ENCODE data around the gene MYO1A.
A peak's percentile ranks its signal among the peaks of the same experiment; 100 is the strongest.

MYO1A gene

GRCh38 chr12:57088354-57089270, 38.7 kb upstream of the MYO1A start, which contains the start of gene NAB2 (continued):
- no peak for TF ChIP-seq ZNF670 (tag by site-specific recombination; IDR thresholded peaks at IDR 0.05; ENCODE audit: low read depth)
- no peak for TF ChIP-seq HOXC10 (CRISPR knock-in tag; IDR thresholded peaks at IDR 0.05)
- TF ChIP-seq ZNF280D (tag by site-specific recombination; IDR thresholded peaks at IDR 0.05) = no peak
- TF ChIP-seq ZNF530 (tag by site-specific recombination; IDR thresholded peaks at IDR 0.05; ENCODE audit: low read depth) = no peak
- TF ChIP-seq ZNF747 (tag by site-specific recombination; IDR thresholded peaks at IDR 0.05) = no peak
- TF ChIP-seq ZNF155 (tag by site-specific recombination; IDR thresholded peaks at IDR 0.05) = no peak
- TF ChIP-seq ZBTB20 (tag by site-specific recombination; IDR thresholded peaks at IDR 0.05) = no peak; the same call in 1 of the 2 replicates
- TF ChIP-seq ZNF626 (tag by site-specific recombination; IDR thresholded peaks at IDR 0.05) = no peak
- TF ChIP-seq ZNF514 (tag by site-specific recombination; IDR thresholded peaks at IDR 0.05) = no peak
- TF ChIP-seq ZNF585B (tag by site-specific recombination; IDR thresholded peaks at IDR 0.05) = no peak
- TF ChIP-seq ZNF521 (tag by site-specific recombination; IDR thresholded peaks at IDR 0.05) = no peak
- no peak for TF ChIP-seq MEIS1 (CRISPR knock-in tag; IDR thresholded peaks at IDR 0.05; ENCODE audit: borderline replicate concordance)
- TF ChIP-seq ZNF248 (tag by site-specific recombination; IDR thresholded peaks at IDR 0.05) = no peak
- no peak for TF ChIP-seq ZNF274 (IDR thresholded peaks at IDR 0.05; ENCODE audit: low read length)
- no peak for TF ChIP-seq ZNF274 (tag by site-specific recombination; IDR thresholded peaks at IDR 0.05; ENCODE audit: borderline replicate concordance)
- TF ChIP-seq KLF10 (tag by site-specific recombination; IDR thresholded peaks at IDR 0.05) = peak; percentile 81; the same call in 1 of the 2 replicates
- no peak for TF ChIP-seq MZF1 (tag by site-specific recombination; IDR thresholded peaks at IDR 0.05; ENCODE audit: borderline replicate concordance)
- TF ChIP-seq, protein P1, sequence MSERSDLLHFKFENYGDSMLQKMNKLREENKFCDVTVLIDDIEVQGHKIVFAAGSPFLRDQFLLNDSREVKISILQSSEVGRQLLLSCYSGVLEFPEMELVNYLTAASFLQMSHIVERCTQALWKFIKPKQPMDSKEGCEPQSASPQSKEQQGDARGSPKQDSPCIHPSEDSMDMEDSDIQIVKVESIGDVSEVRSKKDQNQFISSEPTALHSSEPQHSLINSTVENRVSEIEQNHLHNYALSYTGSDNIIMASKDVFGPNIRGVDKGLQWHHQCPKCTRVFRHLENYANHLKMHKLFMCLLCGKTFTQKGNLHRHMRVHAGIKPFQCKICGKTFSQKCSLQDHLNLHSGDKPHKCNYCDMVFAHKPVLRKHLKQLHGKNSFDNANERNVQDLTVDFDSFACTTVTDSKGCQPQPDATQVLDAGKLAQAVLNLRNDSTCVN (tag by site-specific recombination; optimal IDR thresholded peaks at IDR 0.05) = peak; percentile 87
- TF ChIP-seq ZNF335 (tag by site-specific recombination; conservative IDR thresholded peaks at IDR 0.05) = peak; percentile 98
- TF ChIP-seq ZNF600 (tag by site-specific recombination; IDR thresholded peaks at IDR 0.05) = peak; percentile 80
- no peak for TF ChIP-seq SCRT2 (tag by site-specific recombination; IDR thresholded peaks at IDR 0.05)
- no peak for TF ChIP-seq TCF7L2 (IDR thresholded peaks at IDR 0.05; ENCODE audit: borderline replicate concordance, low read depth, low read length)
- no peak for TF ChIP-seq YY2 (tag by site-specific recombination; IDR thresholded peaks at IDR 0.05)
- TF ChIP-seq, protein P2, sequence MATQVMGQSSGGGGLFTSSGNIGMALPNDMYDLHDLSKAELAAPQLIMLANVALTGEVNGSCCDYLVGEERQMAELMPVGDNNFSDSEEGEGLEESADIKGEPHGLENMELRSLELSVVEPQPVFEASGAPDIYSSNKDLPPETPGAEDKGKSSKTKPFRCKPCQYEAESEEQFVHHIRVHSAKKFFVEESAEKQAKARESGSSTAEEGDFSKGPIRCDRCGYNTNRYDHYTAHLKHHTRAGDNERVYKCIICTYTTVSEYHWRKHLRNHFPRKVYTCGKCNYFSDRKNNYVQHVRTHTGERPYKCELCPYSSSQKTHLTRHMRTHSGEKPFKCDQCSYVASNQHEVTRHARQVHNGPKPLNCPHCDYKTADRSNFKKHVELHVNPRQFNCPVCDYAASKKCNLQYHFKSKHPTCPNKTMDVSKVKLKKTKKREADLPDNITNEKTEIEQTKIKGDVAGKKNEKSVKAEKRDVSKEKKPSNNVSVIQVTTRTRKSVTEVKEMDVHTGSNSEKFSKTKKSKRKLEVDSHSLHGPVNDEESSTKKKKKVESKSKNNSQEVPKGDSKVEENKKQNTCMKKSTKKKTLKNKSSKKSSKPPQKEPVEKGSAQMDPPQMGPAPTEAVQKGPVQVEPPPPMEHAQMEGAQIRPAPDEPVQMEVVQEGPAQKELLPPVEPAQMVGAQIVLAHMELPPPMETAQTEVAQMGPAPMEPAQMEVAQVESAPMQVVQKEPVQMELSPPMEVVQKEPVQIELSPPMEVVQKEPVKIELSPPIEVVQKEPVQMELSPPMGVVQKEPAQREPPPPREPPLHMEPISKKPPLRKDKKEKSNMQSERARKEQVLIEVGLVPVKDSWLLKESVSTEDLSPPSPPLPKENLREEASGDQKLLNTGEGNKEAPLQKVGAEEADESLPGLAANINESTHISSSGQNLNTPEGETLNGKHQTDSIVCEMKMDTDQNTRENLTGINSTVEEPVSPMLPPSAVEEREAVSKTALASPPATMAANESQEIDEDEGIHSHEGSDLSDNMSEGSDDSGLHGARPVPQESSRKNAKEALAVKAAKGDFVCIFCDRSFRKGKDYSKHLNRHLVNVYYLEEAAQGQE (tag by site-specific recombination; IDR thresholded peaks at IDR 0.05) = peak; percentile 85
- no peak for TF ChIP-seq ZNF701 (tag by site-specific recombination; IDR thresholded peaks at IDR 0.05)
- no peak for TF ChIP-seq ZNF132 (tag by site-specific recombination; IDR thresholded peaks at IDR 0.05; ENCODE audit: borderline replicate concordance)
- TF ChIP-seq PRDM1 (tag by site-specific recombination; IDR thresholded peaks at IDR 0.05) = no peak; the same call in 1 of the 2 replicates
- no peak for TF ChIP-seq ZFP41 (tag by site-specific recombination; IDR thresholded peaks at IDR 0.05; ENCODE audit: borderline replicate concordance)
- no peak for TF ChIP-seq ZNF549 (tag by site-specific recombination; IDR thresholded peaks at IDR 0.05)
- TF ChIP-seq KLF1 (tag by site-specific recombination; IDR thresholded peaks at IDR 0.05) = peak; percentile 49; the same call in 1 of the 2 replicates
- no peak for TF ChIP-seq ZNF558 (tag by site-specific recombination; IDR thresholded peaks at IDR 0.05)
- TF ChIP-seq GLI2 (tag by site-specific recombination; IDR thresholded peaks at IDR 0.05; ENCODE audit: borderline replicate concordance, low read depth) = no peak
- peak; percentile 6 for TF ChIP-seq GLIS1 (tag by site-specific recombination; IDR thresholded peaks at IDR 0.05)
- TF ChIP-seq TRIM28 (IDR thresholded peaks at IDR 0.05; ENCODE audit: borderline replicate concordance, low read length) = no peak

Measured in HEK293 (cell line).